Mesenchymal stem cell (in vitro differentiated cells and primary cell): ENCODE data around the gene ACOT7. TPM values are rescaled to one million over a fixed set of nuclear protein-coding genes. Genes with fewer than 3 reads are reported as not detected.

Source experiments
- DNase-seq: peaks from one replicate; pipeline ENCODE4 v3.0.0-alpha.2; 2013
- H2AFZ ChIP-seq: one replicate; pipeline ENCODE4 v1.6.1; 2013; ENCODE audit warnings: low read depth, mild to moderate bottlenecking, control low read depth, inconsistent platforms, low read length, moderate library complexity
- H2AK5ac ChIP-seq: 2 replicates; pipeline ENCODE4 v1.6.1; 2013; ENCODE audit warnings: low read length, moderate library complexity, mild to moderate bottlenecking, inconsistent platforms; ENCODE audit not compliant: severe bottlenecking
- H2BK120ac ChIP-seq: one replicate; pipeline ENCODE4 v1.6.1; 2013; ENCODE audit warnings: low read depth, mild to moderate bottlenecking, inconsistent platforms, low read length, moderate library complexity
- H2BK12ac ChIP-seq, 2 experiments: one replicate each; pipeline ENCODE4 v1.6.1; 2013; ENCODE audit warnings: inconsistent platforms in 2 of 2, low read length in 2 of 2, mild to moderate bottlenecking in 2 of 2, moderate library complexity in 2 of 2, control low read depth in 1 of 2
- H2BK15ac ChIP-seq: one replicate; pipeline ENCODE4 v1.6.1; 2013; ENCODE audit warnings: mild to moderate bottlenecking, low read depth, inconsistent platforms; ENCODE audit not compliant: poor library complexity, severe bottlenecking
- H2BK5ac ChIP-seq: 2 replicates; pipeline ENCODE4 v1.6.1; 2013; ENCODE audit warnings: low read depth, mild to moderate bottlenecking, low read length, control low read depth, inconsistent platforms; ENCODE audit not compliant: poor library complexity, severe bottlenecking
- H3K14ac ChIP-seq, 2 experiments: one replicate each; pipeline ENCODE4 v1.6.1; 2013; ENCODE audit warnings: inconsistent platforms in 2 of 2, low read length in 2 of 2, control low read depth in 1 of 2, mild to moderate bottlenecking in 1 of 2, moderate library complexity in 1 of 2
- H3K18ac ChIP-seq, 2 experiments: one replicate each; pipeline ENCODE4 v1.6.1; 2013; ENCODE audit warnings: inconsistent platforms in 2 of 2, low read length in 2 of 2, control low read depth in 1 of 2, low read depth in 1 of 2, mild to moderate bottlenecking in 1 of 2
- H3K23ac ChIP-seq, 2 experiments: one replicate each; pipeline ENCODE4 v1.6.1; 2013; ENCODE audit warnings: inconsistent platforms in 2 of 2, low read length in 2 of 2, mild to moderate bottlenecking in 2 of 2, moderate library complexity in 2 of 2, control low read depth in 1 of 2
- H3K27ac ChIP-seq: 2 replicates; pipeline ENCODE4 v1.5.1; 2013; ENCODE audit warnings: mild to moderate bottlenecking, moderate library complexity, low read length, control low read depth, inconsistent platforms; ENCODE audit not compliant: poor library complexity, severe bottlenecking
- H3K27me3 ChIP-seq, 2 experiments: 2 replicates each; pipeline versions ENCODE4 v1.6.1 to v1.7.0; 2013; ENCODE audit warnings: low read length in 2 of 2, mild to moderate bottlenecking in 2 of 2, moderate library complexity in 2 of 2, control low read depth in 1 of 2, inconsistent platforms in 1 of 2; ENCODE audit not compliant: control insufficient read depth in 1 of 2, insufficient read depth in 1 of 2
- H3K36me3 ChIP-seq, 2 experiments: 2 replicates each; pipeline versions ENCODE4 v1.6.1 to v1.7.0; 2013; ENCODE audit warnings: low read length in 2 of 2, control low read depth in 1 of 2, inconsistent platforms in 1 of 2, low read depth in 1 of 2, mild to moderate bottlenecking in 1 of 2; ENCODE audit not compliant: insufficient read depth in 2 of 2, control insufficient read depth in 1 of 2
- H3K4ac ChIP-seq, 2 experiments: one replicate each; pipeline ENCODE4 v1.6.1; 2013; ENCODE audit warnings: inconsistent platforms in 2 of 2, low read length in 2 of 2, mild to moderate bottlenecking in 2 of 2, moderate library complexity in 2 of 2, control low read depth in 1 of 2, low read depth in 1 of 2
- H3K4me1 ChIP-seq: 2 replicates; pipeline ENCODE4 v1.6.1; 2013; ENCODE audit warnings: low read depth, low read length, control low read depth; ENCODE audit not compliant: control insufficient read depth, insufficient read depth
- H3K4me2 ChIP-seq: 2 replicates; pipeline ENCODE4 v1.6.1; 2013; ENCODE audit warnings: low read length, mild to moderate bottlenecking, inconsistent platforms; ENCODE audit not compliant: poor library complexity, severe bottlenecking
- H3K4me3 ChIP-seq, 2 experiments: 2 replicates each; pipeline versions ENCODE4 v1.5.1 to v1.7.0; 2013; ENCODE audit warnings: low read length in 2 of 2, mild to moderate bottlenecking in 2 of 2, control low read depth in 1 of 2, low read depth in 1 of 2; ENCODE audit not compliant: insufficient read depth in 1 of 2
- H3K79me1 ChIP-seq: replicated peaks from 2 replicates; pipeline ENCODE4 v1.6.1; 2013; ENCODE audit warnings: mild to moderate bottlenecking, control low read depth, low read length, inconsistent platforms; ENCODE audit not compliant: poor library complexity, severe bottlenecking
- H3K9ac ChIP-seq: 2 replicates; pipeline ENCODE4 v1.7.0; 2013; ENCODE audit warnings: mild to moderate bottlenecking, low read length, moderate library complexity
- H3K9me3 ChIP-seq: 2 replicates; pipeline ENCODE4 v1.7.0; 2013; ENCODE audit warnings: mild to moderate bottlenecking, low read length; ENCODE audit not compliant: control insufficient read depth
- H4K8ac ChIP-seq: one replicate; pipeline ENCODE4 v1.6.1; 2013; ENCODE audit warnings: inconsistent platforms, mild to moderate bottlenecking, low read length, moderate library complexity
- H4K91ac ChIP-seq: one replicate; pipeline ENCODE4 v1.6.1; 2013; ENCODE audit warnings: mild to moderate bottlenecking, low read length, inconsistent platforms
- WGBS: methylation state at CpG from one replicate; pipeline ENCODE4 v1.1.7; 2013; ENCODE audit warnings: mixed read lengths; 5-methylcytosine and 5-hydroxymethylcytosine counted together
- polyA plus RNA-seq, 2 experiments: library from polyadenylated mRNA; stranded (reverse); fragments of 200-250 nt; gene quantifications; one replicate each; pipeline ENCODE4 v1.2.3, GENCODE V29; 2013

The ACOT7 gene, protein sequence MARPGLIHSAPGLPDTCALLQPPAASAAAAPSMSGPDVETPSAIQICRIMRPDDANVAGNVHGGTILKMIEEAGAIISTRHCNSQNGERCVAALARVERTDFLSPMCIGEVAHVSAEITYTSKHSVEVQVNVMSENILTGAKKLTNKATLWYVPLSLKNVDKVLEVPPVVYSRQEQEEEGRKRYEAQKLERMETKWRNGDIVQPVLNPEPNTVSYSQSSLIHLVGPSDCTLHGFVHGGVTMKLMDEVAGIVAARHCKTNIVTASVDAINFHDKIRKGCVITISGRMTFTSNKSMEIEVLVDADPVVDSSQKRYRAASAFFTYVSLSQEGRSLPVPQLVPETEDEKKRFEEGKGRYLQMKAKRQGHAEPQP
- 67.2 TPM for polyA plus RNA-seq (2013, experiment 1 of 2)
- 69.0 TPM for polyA plus RNA-seq (2013, experiment 2 of 2)

- Histone ChIP-seq H3K18ac (peak within 1 kb of the TSS; percentile 78 to 95), H3K79me1 (peaks cover 18% of the 10 kb centered on the region), H3K4ac (peak within 1 kb of the TSS in 1 of 2 experiments; percentile 86), H2BK15ac (peak within 1 kb of the TSS; percentile 21), H3K27ac (peak within 1 kb of the TSS; percentile 91), H4K91ac (peak within 1 kb of the TSS; percentile 84), H3K36me3 (no peaks in the 10 kb centered on the region), H3K9me3 (no peaks in the 10 kb centered on the region), H3K4me2 (peak within 1 kb of the TSS; percentile 91), H2AK5ac (no peak within 1 kb of the TSS), H3K27me3 (peaks cover 0 to 6% of the 10 kb centered on the region in 2 experiments), H2AFZ (peak within 1 kb of the TSS; percentile 80), H3K14ac (peak within 1 kb of the TSS; percentile 11 to 36), H3K4me3 (peak within 1 kb of the TSS; percentile 74 to 76), H2BK120ac (peak within 1 kb of the TSS; percentile 93), H2BK5ac (peak within 1 kb of the TSS; percentile 67), H3K23ac (peak within 1 kb of the TSS in 1 of 2 experiments; percentile 84), H3K9ac (peak within 1 kb of the TSS; percentile 85), H3K4me1 (peaks cover 13% of the 10 kb centered on the region), H4K8ac (peak within 1 kb of the TSS; percentile 79), H2BK12ac (peak within 1 kb of the TSS; percentile 56 to 61)
- DNase-seq: peak; percentile 91
- WGBS: under 1% methylated on average over 37 of the region's 87 CpGs
These were observed at the start of gene ACOT7 for GRCh38 chr1:6393400-6394187. TSS of gene ACOT7 (minus strand) at chr1:6393767. CDS start at chr1:6393399, 368 bp downstream.

GRCh38 chr1:6441586-6441985 lies 48.0 kb upstream of the ACOT7 start:
- Histone ChIP-seq H3K23ac (no peak overlapping the region), H2BK12ac (no peak overlapping the region), H3K27me3 (peaks cover 32 to 60% of the 10 kb centered on the region in 2 experiments), H3K18ac (no peak overlapping the region), H4K8ac (no peak overlapping the region), H3K79me1 (no peaks in the 10 kb centered on the region), H2AFZ (no peak overlapping the region), H2BK120ac (no peak overlapping the region), H3K4me3 (no peak overlapping the region), H3K36me3 (no peaks in the 10 kb centered on the region), H2BK5ac (no peak overlapping the region), H3K14ac (no peak overlapping the region), H3K9ac (no peak overlapping the region), H3K4me2 (no peak overlapping the region), H2AK5ac (no peak overlapping the region), H3K4ac (no peak overlapping the region), H3K27ac (no peak overlapping the region), H3K9me3 (no peaks in the 10 kb centered on the region), H3K4me1 (peaks cover 22% of the 10 kb centered on the region), H2BK15ac (no peak overlapping the region), H4K91ac (no peak overlapping the region)
- 88% methylated on average over 5 of the region's 7 CpGs for WGBS
- no peak for DNase-seq

DNA sequence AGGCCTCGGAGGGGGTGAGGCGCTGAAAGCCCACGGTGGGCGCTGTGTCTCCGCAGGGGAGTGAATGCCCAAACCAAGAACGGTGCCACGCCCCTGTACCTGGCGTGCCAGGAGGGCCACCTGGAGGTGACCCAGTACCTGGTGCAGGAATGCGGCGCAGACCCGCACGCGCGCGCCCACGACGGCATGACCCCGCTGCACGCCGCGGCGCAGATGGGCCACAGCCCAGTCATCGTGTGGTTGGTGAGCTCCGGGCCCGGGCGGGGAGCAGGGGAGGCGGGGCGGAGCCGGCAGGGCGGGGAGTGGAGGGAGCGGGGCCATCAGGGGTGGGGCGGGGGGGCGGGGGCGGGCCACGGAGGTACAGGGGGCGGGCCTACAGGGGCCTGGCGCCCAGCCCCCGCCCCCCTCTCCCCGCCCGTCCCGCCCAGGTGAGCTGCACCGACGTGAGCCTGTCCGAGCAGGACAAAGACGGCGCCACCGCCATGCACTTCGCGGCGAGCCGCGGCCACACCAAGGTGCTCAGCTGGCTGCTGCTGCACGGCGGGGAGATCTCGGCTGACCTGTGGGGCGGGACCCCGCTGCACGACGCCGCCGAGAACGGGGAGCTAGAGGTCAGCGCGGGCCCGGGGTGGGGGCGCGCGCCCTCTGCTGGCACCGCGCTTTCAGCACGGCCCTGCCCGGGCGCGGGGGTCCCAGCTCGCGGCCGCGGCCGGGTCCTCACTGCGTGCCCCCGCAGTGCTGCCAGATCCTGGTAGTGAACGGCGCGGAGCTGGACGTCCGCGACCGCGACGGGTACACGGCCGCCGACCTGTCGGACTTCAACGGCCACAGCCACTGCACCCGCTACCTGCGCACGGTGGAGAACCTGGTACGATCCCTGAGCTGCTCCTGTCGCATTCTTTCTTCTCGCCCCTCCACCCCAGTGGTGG lies 46.9 kb upstream of the ACOT7 start:
- Histone ChIP-seq H3K14ac (no peak overlapping the region), H3K4me2 (peak overlapping the region; percentile 48), H2BK15ac (no peak overlapping the region), H4K8ac (no peak overlapping the region), H3K4ac (no peak overlapping the region), H2BK5ac (no peak overlapping the region), H3K27me3 (peaks cover 27 to 66% of the 10 kb centered on the region in 2 experiments), H3K4me1 (peaks cover 22% of the 10 kb centered on the region), H2BK12ac (no peak overlapping the region), H3K18ac (no peak overlapping the region), H3K36me3 (no peaks in the 10 kb centered on the region), H3K9me3 (no peaks in the 10 kb centered on the region), H3K23ac (no peak overlapping the region), H3K4me3 (peak overlapping the region in 1 of 2 experiments; percentile 38), H3K9ac (no peak overlapping the region), H4K91ac (no peak overlapping the region), H2AK5ac (no peak overlapping the region), H3K27ac (no peak overlapping the region), H3K79me1 (no peaks in the 10 kb centered on the region), H2BK120ac (no peak overlapping the region), H2AFZ (no peak overlapping the region)
- DNase-seq: peak; percentile 51
- 17% methylated on average over 50 of the region's 101 CpGs for WGBS
